HG03103 (cell line): Measurements from ENCODE around the gene TREML2.

Source experiments
- ATAC-seq: cut with Tn5 transposase; IDR thresholded peaks from one replicate; pipeline ENCODE4 v1.9.1; 2021; ENCODE audit warnings: low read depth; ENCODE audit not compliant: unreplicated experiment

Gene TREML2

DNA sequence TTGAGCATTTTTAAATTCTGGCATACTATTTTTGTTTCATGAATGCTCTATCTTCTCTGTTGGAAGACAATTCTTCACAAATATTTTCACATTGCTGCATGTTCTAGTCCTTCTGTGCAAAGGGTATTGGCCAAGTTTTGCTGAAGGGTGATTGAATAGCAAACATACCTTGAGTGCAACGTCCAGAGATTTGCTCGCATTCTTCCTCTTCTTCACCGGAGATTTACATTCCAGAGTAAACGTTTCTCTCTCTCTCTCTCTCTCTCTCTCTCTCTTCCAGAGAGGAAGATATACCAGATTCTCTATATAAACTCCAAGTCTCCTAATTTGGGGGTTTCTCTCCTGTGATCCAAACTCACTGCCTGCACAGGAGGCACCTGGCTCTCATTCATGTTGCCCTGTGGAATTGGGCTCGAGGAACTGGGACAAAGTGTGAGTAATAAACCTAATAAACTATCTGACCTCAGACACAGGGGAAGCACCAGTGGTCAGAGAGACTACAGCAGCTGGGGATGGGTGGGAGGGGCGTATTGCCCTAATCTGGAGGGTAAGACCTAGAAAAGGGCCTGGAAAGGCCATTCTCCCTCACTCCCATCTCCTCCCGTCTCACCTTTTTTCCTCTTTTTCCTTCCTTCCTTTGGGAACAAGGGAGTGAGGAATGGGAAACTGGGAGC, 45.7 kb downstream of the TREML2 start:
- ATAC-seq = no peak

DNA sequence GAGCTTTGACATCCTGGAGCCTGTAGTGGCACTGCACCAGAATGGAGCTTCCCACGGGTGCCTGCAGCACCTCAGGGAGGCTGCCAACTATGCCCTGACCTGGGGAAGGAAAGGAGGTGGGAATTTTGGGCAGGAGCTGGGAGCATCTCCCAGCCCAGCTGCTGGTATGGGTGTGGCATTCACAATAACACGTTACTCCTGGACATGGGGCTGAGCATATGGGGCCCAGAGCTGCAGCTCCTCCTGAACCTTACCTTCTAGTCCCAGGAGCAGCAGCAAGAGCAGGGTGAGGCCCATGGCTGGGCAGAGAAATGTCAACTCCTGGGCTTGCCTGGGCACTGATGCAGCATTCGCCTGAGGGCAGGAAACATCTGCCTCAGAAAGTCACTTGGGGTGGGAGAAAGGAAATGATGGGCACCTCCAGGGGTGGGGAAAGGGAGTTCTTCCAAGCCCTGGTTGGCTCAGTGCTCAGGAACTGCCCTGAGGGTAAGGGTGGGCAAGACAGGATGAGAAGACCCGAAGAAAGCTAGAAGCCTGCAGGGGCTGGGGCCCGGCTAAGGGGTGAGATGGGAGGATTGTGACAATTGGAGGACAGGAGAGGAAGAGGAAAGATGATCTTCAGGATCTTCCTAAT, 46.8 kb downstream of the TREML2 start, which contains the start of gene TREML1:
TREML1 (minus strand) TSS at position 356 of the 634 bp plus-strand sequence; CDS start at position 297, 59 bp downstream.
- no peak for ATAC-seq

DNA sequence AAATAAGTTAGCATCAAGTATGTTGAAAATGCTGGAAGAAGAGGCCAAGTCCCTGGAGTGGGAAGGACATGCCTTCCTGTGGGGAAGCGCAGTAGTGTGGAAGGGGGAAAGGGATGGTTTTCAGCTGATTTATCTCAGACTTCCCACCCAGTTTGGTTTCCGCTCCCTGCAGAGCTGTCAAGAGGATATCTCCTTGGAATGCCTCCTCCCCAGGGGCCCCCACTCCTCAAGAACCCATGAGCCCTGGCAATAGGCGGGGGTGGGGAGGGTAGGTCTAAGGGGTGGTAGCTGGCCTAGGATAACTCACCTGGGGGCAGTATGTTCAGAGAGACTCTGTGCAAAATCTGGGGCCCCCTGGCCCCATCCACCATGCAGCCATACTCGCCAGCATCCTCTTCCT, 47.5 kb downstream of the TREML2 start:
- ATAC-seq = no peak

DNA sequence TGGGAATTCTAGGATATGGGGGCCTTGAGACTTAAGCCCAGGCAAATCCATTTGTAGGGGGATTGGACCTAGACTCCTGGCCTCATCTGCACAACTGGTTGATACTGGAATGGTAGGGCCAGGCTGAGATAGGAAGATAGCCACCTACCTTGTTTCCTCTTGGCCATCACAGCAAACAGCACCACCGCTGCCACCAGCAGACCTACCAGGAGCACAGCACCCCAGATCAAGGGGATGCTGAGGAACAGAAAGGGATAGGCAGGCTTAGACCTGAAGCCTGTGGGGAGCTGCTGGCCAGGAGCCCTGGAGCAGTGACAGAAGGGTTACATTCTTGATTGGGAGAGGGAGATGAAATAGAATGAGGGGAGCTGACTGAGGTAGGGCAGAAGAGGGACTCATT, 50.3 kb downstream of the TREML2 start:
- no peak for ATAC-seq

DNA sequence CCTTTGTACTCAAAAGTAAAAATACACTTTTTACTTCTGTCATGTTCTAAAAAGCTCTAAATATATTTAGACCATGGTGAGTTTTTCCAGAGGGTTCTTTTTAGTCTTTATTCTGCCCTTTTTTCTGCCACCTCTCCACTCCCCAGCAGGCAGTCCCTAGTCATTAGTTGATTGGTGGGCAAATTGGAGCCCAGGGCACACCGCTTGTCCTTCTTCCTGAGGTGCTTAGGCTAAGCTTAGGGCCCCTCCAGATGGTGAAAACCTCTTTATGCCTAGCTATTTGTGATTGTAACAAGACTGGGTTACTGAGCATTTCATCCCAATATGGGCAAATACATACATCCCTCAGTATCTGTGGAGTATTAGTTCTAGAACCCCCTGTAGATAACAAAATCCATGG, 53.0 kb downstream of the TREML2 start:
- no peak for ATAC-seq
